Lung (tissue), 12 donors: ENCODE results near the gene RPS6KA1. TPM values are rescaled to one million over a fixed set of nuclear protein-coding genes. Genes with fewer than 3 reads are reported as not detected.

Source experiments
- ATAC-seq: fragments of 200-7000 bp; cut with Tn5 transposase; one replicate; pipeline ENCODE4 v1.9.1; 2020; ENCODE audit warnings: moderate number of reproducible peaks; ENCODE audit not compliant: insufficient read depth, low FRiP score
- DNase-seq, 3 donors: peaks; one replicate each; pipeline ENCODE4 v3.0.0-alpha.2; 2013 to 2017
- H3K27ac ChIP-seq, 2 donors: one replicate each; pipeline ENCODE4 v1.5.1; 2013; ENCODE audit warnings: mild to moderate bottlenecking in 2 of 2, moderate library complexity in 2 of 2, control low read depth in 1 of 2, inconsistent platforms in 1 of 2, low read depth in 1 of 2, low read length in 1 of 2
- H3K27me3 ChIP-seq, 3 donors: one replicate each; pipeline ENCODE4 v1.5.1; 2013; ENCODE audit warnings: low read length in 2 of 3; ENCODE audit not compliant: control insufficient read depth in 3 of 3, insufficient read depth in 3 of 3
- H3K36me3 ChIP-seq, 4 donors: one replicate each; pipeline ENCODE4 v1.5.1; 2013; ENCODE audit warnings: low read length in 4 of 4, mild to moderate bottlenecking in 1 of 4, moderate library complexity in 1 of 4; ENCODE audit not compliant: control insufficient read depth in 4 of 4, insufficient read depth in 4 of 4
- H3K4me1 ChIP-seq, 5 donors: one replicate each; pipeline ENCODE4 v1.5.1; 2013; ENCODE audit warnings: low read length in 5 of 5, mild to moderate bottlenecking in 2 of 5, moderate library complexity in 1 of 5; ENCODE audit not compliant: control insufficient read depth in 5 of 5, insufficient read depth in 5 of 5
- H3K4me3 ChIP-seq: one replicate; pipeline ENCODE4 v1.5.1; 2013; ENCODE audit warnings: mild to moderate bottlenecking, control low read depth, moderate library complexity
- H3K9ac ChIP-seq, 2 donors: one replicate each; pipeline ENCODE4 v1.5.1; 2013; ENCODE audit warnings: low read length in 2 of 2, control low read depth in 1 of 2; ENCODE audit not compliant: insufficient read depth in 1 of 2
- H3K9me3 ChIP-seq, 4 donors: one replicate each; pipeline ENCODE4 v1.5.1; 2013; ENCODE audit warnings: low read length in 3 of 4, mild to moderate bottlenecking in 1 of 4, moderate library complexity in 1 of 4; ENCODE audit not compliant: control insufficient read depth in 4 of 4, insufficient read depth in 3 of 4
- WGBS, 2 donors: extraction: QIAGEN DNeasy Blood & Tissue Kit; methylation state at CpG; one replicate each; pipeline ENCODE4 v1.1.7; 2013; 5-methylcytosine and 5-hydroxymethylcytosine counted together
- polyA plus RNA-seq, 2 donors: library from polyadenylated mRNA; stranded (reverse); fragments of 200-250 nt; gene quantifications; one replicate each; pipeline ENCODE4 v1.2.1, GENCODE V29; 2013
- total RNA-seq, 2 donors: library from RNA; depleted of rRNA in 1 of 2; stranded (reverse); fragments of >200 nt in 1 of 2; gene quantifications; one replicate each; pipeline ENCODE4 v1.2.1, GENCODE V29; 2014 to 2021
- TF ChIP-seq, protein P1 (sequence below): IDR thresholded peaks from 2 replicates; pipeline ENCODE4 v1.5.1; 2012; ENCODE audit warnings: mild to moderate bottlenecking; ENCODE audit errors: control extremely low read depth, extremely low read depth
- donor health status: control.
- donor health status: control.
- donor health status: Bipolar disorder and iron deficiency.
- donor health status: healthy.
- donor health status: DM: yes; HTN: yes; CAD: no.

The RPS6KA1 gene
- total and polyA plus RNA-seq, 4 donors, result 58.6 to 109 (median 81.7) TPM

GRCh38 chr1:26490155-26490554, 39.4 kb upstream of the RPS6KA1 start:
- Histone ChIP-seq H3K27ac (no peak overlapping the region), H3K4me3 (no peak overlapping the region), H3K36me3 (no peaks in the 10 kb centered on the region), H3K9me3 (no peaks in the 10 kb centered on the region), H3K4me1 (no peaks in the 10 kb centered on the region), H3K9ac (no peak overlapping the region), H3K27me3 (no peaks in the 10 kb centered on the region)
- DNase-seq, result no peak
- TF ChIP-seq, protein P1, sequence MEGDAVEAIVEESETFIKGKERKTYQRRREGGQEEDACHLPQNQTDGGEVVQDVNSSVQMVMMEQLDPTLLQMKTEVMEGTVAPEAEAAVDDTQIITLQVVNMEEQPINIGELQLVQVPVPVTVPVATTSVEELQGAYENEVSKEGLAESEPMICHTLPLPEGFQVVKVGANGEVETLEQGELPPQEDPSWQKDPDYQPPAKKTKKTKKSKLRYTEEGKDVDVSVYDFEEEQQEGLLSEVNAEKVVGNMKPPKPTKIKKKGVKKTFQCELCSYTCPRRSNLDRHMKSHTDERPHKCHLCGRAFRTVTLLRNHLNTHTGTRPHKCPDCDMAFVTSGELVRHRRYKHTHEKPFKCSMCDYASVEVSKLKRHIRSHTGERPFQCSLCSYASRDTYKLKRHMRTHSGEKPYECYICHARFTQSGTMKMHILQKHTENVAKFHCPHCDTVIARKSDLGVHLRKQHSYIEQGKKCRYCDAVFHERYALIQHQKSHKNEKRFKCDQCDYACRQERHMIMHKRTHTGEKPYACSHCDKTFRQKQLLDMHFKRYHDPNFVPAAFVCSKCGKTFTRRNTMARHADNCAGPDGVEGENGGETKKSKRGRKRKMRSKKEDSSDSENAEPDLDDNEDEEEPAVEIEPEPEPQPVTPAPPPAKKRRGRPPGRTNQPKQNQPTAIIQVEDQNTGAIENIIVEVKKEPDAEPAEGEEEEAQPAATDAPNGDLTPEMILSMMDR, result no peak
- WGBS, 2 donors, result 87 to 99% methylated on average over 4 of the region's 4 CpGs
- no peak for ATAC-seq

- no peaks in the 10 kb centered on the region for H3K9me3 ChIP-seq
- peaks cover 0 to 9% (median 2%) of the 10 kb centered on the region in 5 donors for H3K4me1 ChIP-seq
- H3K27ac ChIP-seq, result no peak overlapping the region
- WGBS, 2 donors, result 71 to 81% methylated on average over 3 of the region's 3 CpGs
- DNase-seq, result no peak
- H3K36me3 ChIP-seq, result no peaks in the 10 kb centered on the region
- H3K27me3 ChIP-seq, result no peaks in the 10 kb centered on the region
- TF ChIP-seq, protein P1, result no peak
- H3K4me3 ChIP-seq, result no peak overlapping the region
- ATAC-seq, result no peak
- H3K9ac ChIP-seq, result no peak overlapping the region
Measured at GRCh38 chr1:26493267-26493666, 36.3 kb upstream of the RPS6KA1 start.

GRCh38 chr1:26493938-26494337, 35.6 kb upstream of the RPS6KA1 start:
- ATAC-seq, result no peak
- 90 to 96% methylated on average over 3 of the region's 3 CpGs for WGBS, 2 donors

More at GRCh38 chr1:26493938-26494337, 35.6 kb upstream of the RPS6KA1 start:
- TF ChIP-seq, protein P1, result no peak
- Histone ChIP-seq H3K4me3 (no peak overlapping the region), H3K4me1 (peaks cover 0 to 9% (median 2%) of the 10 kb centered on the region in 5 donors), H3K27ac (no peak overlapping the region), H3K9me3 (no peaks in the 10 kb centered on the region), H3K36me3 (no peaks in the 10 kb centered on the region), H3K9ac (no peak overlapping the region), H3K27me3 (no peaks in the 10 kb centered on the region)
- DNase-seq, result no peak
